WTC11 (cell line): ENCODE measurements around the gene ANKLE2. TPM values are rescaled to one million over a fixed set of nuclear protein-coding genes. Genes with fewer than 3 reads are reported as not detected.
A peak's percentile ranks its signal among the peaks of the same experiment; 100 is the strongest.

Experiments used
- ATAC-seq: fragments of 200-7000 bp; cut with Tn5 transposase; 2 replicates; pipeline ENCODE4 v1.10.0; 2021; ENCODE audit warnings: mild to moderate bottlenecking, moderate library complexity
- CTCF ChIA-PET: fragments of 300-600 bp; sonication (Branson Sonifier 250); formaldehyde crosslinking; loops from one replicate; lab custom pipeline; 2021; ENCODE audit warnings: antibody characterized with exemption; lab: Charles Lee
- POLR2A ChIA-PET: fragments of 350-600 bp; sonication (Branson Sonifier 250); formaldehyde crosslinking; loops from one replicate; lab custom pipeline; 2021; ENCODE audit warnings: antibody characterized with exemption; lab: Charles Lee
- DNase-seq: peaks from one replicate; pipeline ENCODE4 v3.0.0; 2021; ENCODE audit warnings: low spot score
- H3K27ac Mint-ChIP-seq: 2 replicates; pipeline ENCODE4 v1.8.0; 2021; ENCODE audit warnings: mixed read lengths
- H3K27me3 Mint-ChIP-seq: 2 replicates; pipeline ENCODE4 v1.8.0; 2021; ENCODE audit warnings: low read depth, mild to moderate bottlenecking, moderate library complexity, mixed read lengths
- H3K36me3 Mint-ChIP-seq: 2 replicates; pipeline ENCODE4 v1.8.0; 2021; ENCODE audit warnings: mixed read lengths
- H3K4me1 Mint-ChIP-seq: 2 replicates; pipeline ENCODE4 v1.8.0; 2022; ENCODE audit warnings: mixed read lengths
- H3K4me3 Mint-ChIP-seq: 2 replicates; pipeline ENCODE4 v1.8.0; 2021; ENCODE audit warnings: mild to moderate bottlenecking, moderate library complexity, mixed read lengths
- H3K9me3 Mint-ChIP-seq: 2 replicates; pipeline ENCODE4 v1.8.0; 2021; ENCODE audit warnings: mixed read lengths
- AFF4 ChIP-seq: sonication (generic); formaldehyde crosslinking; IDR thresholded peaks from 2 replicates; pipeline ENCODE4 v1.8.1; 2023; ENCODE audit warnings: mild to moderate bottlenecking, missing genetic modification reagents, borderline replicate concordance
- CTCF ChIP-seq: fragments of 200-600 bp; IDR thresholded peaks from 2 replicates; pipeline ENCODE4 v1.8.0; 2022; ENCODE audit warnings: antibody characterized with exemption
- ESRRA ChIP-seq: sonication (generic); formaldehyde crosslinking; IDR thresholded peaks from 2 replicates; pipeline ENCODE4 v1.8.1; 2022; ENCODE audit warnings: mild to moderate bottlenecking, missing genetic modification reagents, borderline replicate concordance
- ETV6 ChIP-seq: sonication (generic); formaldehyde crosslinking; IDR thresholded peaks from 2 replicates; pipeline ENCODE4 v1.8.1; 2022; ENCODE audit warnings: mild to moderate bottlenecking, missing genetic modification reagents
- IRF1 ChIP-seq: sonication (generic); formaldehyde crosslinking; IDR thresholded peaks from 2 replicates; pipeline ENCODE4 v1.8.0; 2023; ENCODE audit warnings: missing genetic modification reagents
- MYBL2 ChIP-seq: sonication (generic); formaldehyde crosslinking; IDR thresholded peaks from 2 replicates; pipeline ENCODE4 v1.8.1; 2023; ENCODE audit warnings: mild to moderate bottlenecking, moderate library complexity, missing genetic modification reagents
- NFE2L1 ChIP-seq: sonication (generic); formaldehyde crosslinking; IDR thresholded peaks from 2 replicates; pipeline ENCODE4 v1.8.1; 2023; ENCODE audit warnings: missing genetic modification reagents
- SMAD4 ChIP-seq: sonication (generic); formaldehyde crosslinking; IDR thresholded peaks from 2 replicates; pipeline ENCODE4 v1.8.0; 2022; ENCODE audit warnings: mild to moderate bottlenecking, missing genetic modification reagents
- STAT6 ChIP-seq: sonication (generic); formaldehyde crosslinking; conservative IDR thresholded peaks from 2 replicates; pipeline ENCODE4 v1.8.1; 2023; ENCODE audit warnings: mild to moderate bottlenecking, low read depth, missing genetic modification reagents, moderate library complexity
- TEAD1 ChIP-seq: sonication (generic); formaldehyde crosslinking; IDR thresholded peaks from 2 replicates; pipeline ENCODE4 v1.8.0; 2022; ENCODE audit warnings: mild to moderate bottlenecking, missing genetic modification reagents
- USF2 ChIP-seq: sonication (generic); formaldehyde crosslinking; IDR thresholded peaks from 2 replicates; pipeline ENCODE4 v1.8.1; 2023; ENCODE audit warnings: mild to moderate bottlenecking, missing genetic modification reagents, moderate library complexity
- ZNF138 ChIP-seq: sonication (generic); formaldehyde crosslinking; conservative IDR thresholded peaks from 2 replicates; pipeline ENCODE4 v1.8.1; 2022; ENCODE audit warnings: mild to moderate bottlenecking, moderate library complexity, missing genetic modification reagents
- ZNF532 ChIP-seq: fragments of 250-450 bp; sonication (Bioruptor Pico); IDR thresholded peaks from 2 replicates; pipeline ENCODE4 v1.9.0; 2021; ENCODE audit warnings: mild to moderate bottlenecking, borderline replicate concordance
- total RNA-seq: library from RNA; stranded (reverse); gene quantifications from 3 replicates; pipeline ENCODE4 v1.2.3, GENCODE V29; 2021

ANKLE2 gene
- total RNA-seq, 1 experiment from 2014 or later, result 63.8 TPM

- TF ChIP-seq CTCF, result no peak
- TF ChIP-seq ESRRA (CRISPR knock-in tag), result no peak
- no peak for TF ChIP-seq USF2 (CRISPR knock-in tag)
- no peak for TF ChIP-seq STAT6
- no peak for TF ChIP-seq ETV6 (CRISPR knock-in tag)
- no peak for TF ChIP-seq AFF4
- TF ChIP-seq TEAD1 (CRISPR knock-in tag), result no peak
- TF ChIP-seq ZNF532 (CRISPR knock-in tag), result no peak
- no peak for TF ChIP-seq IRF1
- no peak for TF ChIP-seq ZNF138 (CRISPR knock-in tag)
- no peak for TF ChIP-seq NFE2L1 (CRISPR knock-in tag)
Observed at GRCh38 chr12:132690112-132690511, 71.5 kb downstream of the ANKLE2 start (continued).

GRCh38 chr12:132689227-132689626, 72.4 kb downstream of the ANKLE2 start:
- Mint-ChIP-seq H3K27me3 (peaks cover 15% of the 10 kb centered on the region), H3K4me1 (peaks cover 21% of the 10 kb centered on the region), H3K9me3 (no peaks in the 10 kb centered on the region)
- POLR2A ChIA-PET, result no interaction called here
- DNase-seq (peak; percentile 25), ATAC-seq (no peak)
- TF ChIP-seq SMAD4 (CRISPR knock-in tag) (no peak), MYBL2 (CRISPR knock-in tag) (no peak)
- TF ChIP-seq, all 79 proteins: peak for 0
- Mint-ChIP-seq H3K36me3 (peaks cover 6% of the 10 kb centered on the region; the same call in 1 of the 2 replicates), H3K4me3 (peak overlapping the region; percentile 67), H3K27ac (no peak overlapping the region)
- CTCF ChIA-PET, result no interaction called here
